HUES6 (cell line): ENCODE measurements around the gene WASHC2C.
"Not testable (repeated sequence)": the region's sequence is repeated elsewhere in the genome, so short reads cannot be mapped to it uniquely, and the experiment has no call there.

Experiments used
- H3K27ac ChIP-seq: 2 replicates; pipeline ENCODE4 v1.7.0; 2013; ENCODE audit warnings: low read depth, mild to moderate bottlenecking, low read length, inconsistent platforms
- H3K27me3 ChIP-seq: 2 replicates; pipeline ENCODE4 v1.6.1; 2013; ENCODE audit warnings: low read length; ENCODE audit not compliant: control insufficient read depth, insufficient read depth
- H3K36me3 ChIP-seq: 2 replicates; pipeline ENCODE4 v1.6.1; 2013; ENCODE audit warnings: low read length; ENCODE audit not compliant: control insufficient read depth, insufficient read depth
- H3K4me1 ChIP-seq: 2 replicates; pipeline ENCODE4 v1.6.1; 2013; ENCODE audit warnings: low read length; ENCODE audit not compliant: control insufficient read depth, insufficient read depth
- H3K4me3 ChIP-seq: 2 replicates; pipeline ENCODE4 v1.5.1; 2013; ENCODE audit warnings: low read depth, low read length
- H3K9ac ChIP-seq: one replicate; pipeline ENCODE4 v1.6.1; 2013; ENCODE audit warnings: mild to moderate bottlenecking, low read length
- H3K9me3 ChIP-seq: 2 replicates; pipeline ENCODE4 v1.6.1; 2013; ENCODE audit warnings: low read depth, low read length; ENCODE audit not compliant: control insufficient read depth, insufficient read depth

The WASHC2C gene

DNA sequence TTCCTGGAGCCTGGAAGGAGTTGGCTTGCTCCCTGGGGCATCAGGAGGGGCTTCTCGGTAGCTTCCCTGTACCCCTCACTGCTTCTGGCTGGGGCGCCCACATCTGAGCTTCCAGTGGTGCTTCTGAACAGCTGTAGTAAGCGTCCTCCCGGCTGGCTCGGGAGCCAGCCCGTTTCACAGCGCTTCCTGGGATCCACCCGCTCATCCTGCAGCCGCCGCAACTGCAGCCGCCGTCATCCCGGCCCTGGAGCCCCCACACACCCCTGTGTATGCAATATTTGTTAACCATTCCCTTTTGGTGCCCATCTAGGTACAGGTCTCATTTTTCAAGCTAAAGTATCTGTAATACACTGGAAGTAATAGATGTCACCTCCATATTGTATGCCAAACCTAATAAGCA is 85.9 kb downstream of the WASHC2C start:
- H3K36me3 ChIP-seq, H3K4me3 ChIP-seq, H3K4me1 ChIP-seq, H3K9ac ChIP-seq, H3K27ac ChIP-seq, H3K27me3 ChIP-seq: not testable (repeated sequence)
- peaks cover 12% of the 10 kb centered on the region for H3K9me3 ChIP-seq

DNA sequence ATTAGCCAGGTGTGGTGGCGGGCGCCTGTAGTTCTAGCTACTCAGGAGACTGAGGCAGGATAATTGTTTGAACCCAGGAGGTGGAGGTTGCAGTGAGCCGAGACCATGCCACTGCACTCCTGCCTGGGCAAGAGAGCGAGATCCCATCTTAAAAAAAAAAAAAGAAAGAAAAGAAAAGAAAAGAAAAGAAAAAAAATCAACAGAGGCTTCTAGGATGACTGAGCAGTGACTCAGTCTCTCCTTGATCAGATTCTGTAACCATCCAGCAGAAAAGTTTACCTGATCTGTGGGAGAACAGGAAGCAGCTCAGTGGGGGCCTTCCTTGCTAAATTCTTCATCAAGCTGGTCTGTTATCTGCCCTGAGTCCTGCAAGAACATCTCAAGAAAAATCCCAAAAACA is 87.1 kb downstream of the WASHC2C start:
- not testable (repeated sequence) for H3K4me3 ChIP-seq, H3K4me1 ChIP-seq, H3K9ac ChIP-seq, H3K27me3 ChIP-seq, H3K27ac ChIP-seq, H3K36me3 ChIP-seq
- peaks cover 20% of the 10 kb centered on the region for H3K9me3 ChIP-seq

DNA sequence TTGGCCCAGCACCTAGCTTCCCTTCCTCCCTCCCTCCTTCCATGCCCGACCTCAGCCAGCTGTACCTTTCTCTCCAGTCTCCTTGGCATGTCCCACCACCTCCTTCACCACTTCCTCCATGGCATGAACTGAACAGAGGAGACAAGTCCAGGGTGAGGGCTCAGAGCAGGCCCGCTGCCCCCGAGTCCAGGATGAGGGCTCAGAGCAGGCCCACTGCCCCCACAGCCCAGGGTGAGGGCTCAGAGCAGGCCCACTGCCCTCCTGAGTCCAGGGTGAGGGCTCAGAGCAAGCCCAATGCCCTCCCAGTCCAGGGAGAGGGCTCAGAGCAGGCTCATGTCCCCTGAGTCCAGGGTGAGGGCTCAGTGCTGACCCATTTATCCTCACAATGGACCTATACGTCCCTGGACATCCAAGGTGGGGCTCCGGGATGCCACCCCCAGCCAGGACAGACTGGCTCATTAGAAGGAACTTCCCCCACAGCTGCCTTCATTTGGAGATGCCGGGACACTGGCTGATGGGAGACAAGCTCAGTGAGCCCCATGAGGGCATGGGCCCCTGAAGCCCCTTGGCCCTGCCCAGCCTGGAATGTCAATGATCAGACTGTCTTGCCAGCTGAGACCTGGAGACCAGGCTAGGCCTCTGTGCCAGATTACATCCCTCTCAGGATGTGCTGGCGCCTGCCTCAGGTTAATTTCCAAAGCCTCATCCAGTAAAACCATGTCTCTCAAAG is 90.2 kb downstream of the WASHC2C start:
- no peak overlapping the region for H3K27ac ChIP-seq
- no peak overlapping the region for H3K9ac ChIP-seq
- peaks cover 20% of the 10 kb centered on the region for H3K9me3 ChIP-seq
- H3K27me3 ChIP-seq: no peaks in the 10 kb centered on the region
- no peak overlapping the region for H3K4me3 ChIP-seq
- H3K4me1 ChIP-seq: no peaks in the 10 kb centered on the region
- no peaks in the 10 kb centered on the region for H3K36me3 ChIP-seq

DNA sequence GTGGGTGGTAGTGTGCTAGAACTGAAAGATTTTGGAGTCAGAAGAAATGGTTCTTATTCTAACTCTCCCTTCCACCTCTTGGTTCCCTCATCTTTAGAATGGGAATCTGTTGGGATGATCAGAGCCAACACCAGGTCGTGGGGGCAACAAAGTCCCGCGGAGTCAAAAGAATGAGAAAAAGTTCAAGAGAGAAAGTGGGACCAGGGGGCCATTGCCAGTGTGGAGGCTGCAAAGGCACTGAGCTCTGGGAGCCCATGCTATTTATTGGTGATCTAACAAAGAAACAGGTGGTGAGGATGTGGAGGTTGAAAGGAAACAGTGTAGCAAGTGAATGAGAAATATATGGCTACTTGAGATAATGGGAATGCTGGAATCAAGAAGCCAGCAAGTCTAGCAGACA is 90.8 kb downstream of the WASHC2C start:
- no peak overlapping the region for H3K9ac ChIP-seq
- H3K36me3 ChIP-seq: no peaks in the 10 kb centered on the region
- no peak overlapping the region for H3K4me3 ChIP-seq
- no peak overlapping the region for H3K27ac ChIP-seq
- peaks cover 20% of the 10 kb centered on the region for H3K9me3 ChIP-seq
- no peaks in the 10 kb centered on the region for H3K27me3 ChIP-seq
- no peaks in the 10 kb centered on the region for H3K4me1 ChIP-seq

DNA sequence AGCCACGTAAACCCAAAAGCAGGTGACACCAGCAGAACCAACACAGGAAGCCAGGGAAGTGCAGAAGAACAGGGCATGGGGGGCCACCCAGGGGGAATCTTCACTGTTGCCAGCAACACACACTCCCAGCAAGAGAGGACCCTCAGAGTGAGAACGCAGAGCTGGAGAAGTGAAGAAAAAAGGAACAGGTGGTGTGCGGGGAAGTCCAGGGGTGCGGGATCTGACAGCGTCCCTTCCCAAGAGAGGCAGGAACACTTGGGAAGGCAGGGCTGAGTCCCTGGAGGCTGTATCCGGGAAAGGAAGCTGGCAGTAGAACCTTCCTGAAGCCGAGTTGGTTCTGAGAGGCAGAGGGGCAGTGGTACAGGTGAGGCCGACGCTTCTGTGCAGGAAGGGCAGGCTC is 92.5 kb downstream of the WASHC2C start:
- peaks cover 20% of the 10 kb centered on the region for H3K9me3 ChIP-seq
- no peaks in the 10 kb centered on the region for H3K4me1 ChIP-seq
- H3K27me3 ChIP-seq: no peaks in the 10 kb centered on the region
- no peak overlapping the region for H3K9ac ChIP-seq
- H3K36me3 ChIP-seq: no peaks in the 10 kb centered on the region
- no peak overlapping the region for H3K27ac ChIP-seq
- no peak overlapping the region for H3K4me3 ChIP-seq

DNA sequence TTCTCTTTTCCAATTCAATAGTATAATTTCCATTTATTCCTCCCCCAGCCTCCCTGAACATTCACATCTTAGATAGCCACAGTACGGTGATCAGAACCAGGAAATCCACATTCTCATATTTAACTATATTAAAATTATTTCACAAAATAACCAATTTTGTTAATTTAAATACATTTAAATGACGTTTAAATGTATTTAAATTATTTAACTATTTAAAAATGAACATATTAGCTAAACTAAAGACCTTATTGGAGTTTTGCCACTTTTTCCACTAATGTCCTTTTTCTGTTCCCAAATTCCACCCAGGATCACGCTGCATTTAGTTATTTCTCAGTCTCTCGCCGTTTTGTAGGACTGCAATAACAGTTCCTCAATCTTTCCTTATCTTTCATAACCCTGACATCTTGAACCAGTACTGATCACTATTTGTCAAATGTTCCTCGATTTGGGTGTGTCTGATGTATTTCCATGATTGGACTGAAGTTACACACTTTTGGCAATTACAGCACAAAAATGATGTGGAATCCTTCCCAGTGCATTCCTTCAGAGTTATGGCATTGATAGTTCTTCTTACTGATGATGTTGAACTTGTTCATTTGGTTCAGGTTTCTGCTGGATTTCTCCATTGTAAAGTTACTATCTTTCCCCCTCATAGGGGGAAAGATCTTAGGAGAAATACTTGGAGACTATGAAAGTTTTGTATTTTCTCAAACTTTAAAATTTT is 93.2 kb downstream of the WASHC2C start:
- not testable (repeated sequence) for H3K27ac ChIP-seq, H3K4me1 ChIP-seq, H3K27me3 ChIP-seq, H3K9ac ChIP-seq, H3K36me3 ChIP-seq, H3K4me3 ChIP-seq
- H3K9me3 ChIP-seq: peaks cover 20% of the 10 kb centered on the region

DNA sequence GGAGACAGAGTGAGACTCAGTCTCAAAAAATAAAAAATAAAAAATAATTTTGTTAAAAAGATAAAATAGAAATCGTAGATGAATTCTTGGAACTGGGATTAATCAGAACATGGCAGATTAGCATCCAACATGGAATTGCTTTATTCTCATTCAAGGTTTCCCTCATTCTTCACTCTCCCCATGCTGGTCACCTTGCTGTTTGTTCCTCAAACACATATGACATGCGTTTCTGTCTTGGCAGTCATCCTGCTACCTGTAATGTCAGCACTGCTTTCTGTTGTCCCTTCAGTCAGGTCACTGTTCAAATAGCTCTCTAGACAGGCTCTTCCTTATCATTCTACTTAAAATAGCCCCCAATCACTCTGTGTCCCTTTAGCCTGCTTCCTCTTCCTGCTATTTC is 95.9 kb downstream of the WASHC2C start:
- H3K27me3 ChIP-seq, H3K4me1 ChIP-seq, H3K9me3 ChIP-seq, H3K36me3 ChIP-seq, H3K4me3 ChIP-seq, H3K9ac ChIP-seq, H3K27ac ChIP-seq: not testable (repeated sequence)
